Colonic mucosa (tissue), 4 donors: Measurements from ENCODE around the gene EXT2. TPM values are rescaled to one million over a fixed set of nuclear protein-coding genes. Genes with fewer than 3 reads are reported as not detected.

ENCODE experiments used
- DNase-seq: peaks from one replicate; pipeline ENCODE4 v3.0.0-alpha.2; 2020
- H3K27ac ChIP-seq: fragments of 200-600 bp; one replicate; pipeline ENCODE4 v1.8.0; 2021
- H3K27me3 ChIP-seq: fragments of 200-600 bp; one replicate; pipeline ENCODE4 v1.8.0; 2021
- H3K36me3 ChIP-seq: fragments of 200-600 bp; one replicate; pipeline ENCODE4 v1.8.0; 2021
- H3K4me1 ChIP-seq: fragments of 200-600 bp; one replicate; pipeline ENCODE4 v1.8.0; 2021; ENCODE audit warnings: mild to moderate bottlenecking
- H3K4me3 ChIP-seq: fragments of 200-600 bp; one replicate; pipeline ENCODE4 v1.8.0; 2021
- H3K9ac ChIP-seq, 2 donors: one replicate each; pipeline ENCODE4 v1.7.0; 2013; ENCODE audit warnings: control low read depth in 2 of 2, low read depth in 2 of 2, low read length in 2 of 2
- H3K9me3 ChIP-seq: fragments of 200-600 bp; one replicate; pipeline ENCODE4 v1.8.0; 2021
- intact Hi-C: fragments of 100-400 bp; cut with DNase I; formaldehyde crosslinking; loops from one replicate; pipeline ENCODE4 v1.14.1; 2022
- total RNA-seq, 2 donors: library from RNA; stranded (reverse); fragmentation: NEBNext Ultra II Directional in 1 of 2; extraction: Animal tissue kit (Norgen Biotek cat#: 25700) in 1 of 2; gene quantifications; one replicate each; pipeline ENCODE4 v1.2.1, GENCODE V29; 2021
- TF ChIP-seq, protein P1 (sequence below): fragments of 200-600 bp; IDR thresholded peaks from one replicate; pipeline ENCODE4 v1.8.0; 2022; ENCODE audit warnings: antibody characterized with exemption, mild to moderate bottlenecking
- donor health status: healthy.
- donor health status: DM: no; HTN: no; CAD: no.
- donor health status: DM: no; HTN: no; CAD: no.

Gene EXT2
- total RNA-seq, 2 donors from 2014 or later, result 53.2 to 54.7 TPM

DNA sequence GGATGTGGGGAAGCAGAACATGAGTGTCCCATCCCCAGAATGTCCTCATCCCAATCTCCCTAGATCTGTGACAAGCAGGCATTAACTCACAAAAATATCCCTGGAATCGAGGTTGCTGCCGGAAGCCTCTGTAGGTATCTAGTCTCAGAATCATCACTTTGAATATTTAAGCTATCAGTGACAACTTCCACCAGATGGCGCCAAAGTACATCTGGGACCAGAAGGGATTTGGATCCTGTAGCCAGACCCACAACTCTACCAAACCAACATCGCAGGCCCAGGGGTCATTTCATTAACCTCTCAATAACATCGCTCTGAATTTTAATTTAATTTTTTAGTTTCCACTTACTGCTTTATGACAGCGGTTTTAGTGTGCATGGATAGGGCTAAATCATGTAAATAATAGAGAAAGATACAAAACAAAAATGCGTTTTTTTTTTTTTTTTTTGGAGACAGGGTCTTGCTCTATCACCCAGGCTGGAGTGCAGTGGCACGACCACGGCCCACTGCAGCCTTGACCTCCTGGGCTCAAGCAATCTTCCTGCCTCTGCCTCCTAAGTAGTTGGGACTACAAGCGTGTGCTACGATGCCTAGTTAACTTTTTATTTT, 1.1 kb upstream of the EXT2 start:
- Histone ChIP-seq H3K27ac (no peak overlapping the region), H3K36me3 (no peaks in the 10 kb centered on the region), H3K27me3 (no peaks in the 10 kb centered on the region), H3K4me3 (no peak overlapping the region), H3K9ac (no peak overlapping the region), H3K4me1 (peaks cover 7% of the 10 kb centered on the region), H3K9me3 (no peaks in the 10 kb centered on the region)
- DNase-seq, result peak; percentile 89
- TF ChIP-seq, protein P1, sequence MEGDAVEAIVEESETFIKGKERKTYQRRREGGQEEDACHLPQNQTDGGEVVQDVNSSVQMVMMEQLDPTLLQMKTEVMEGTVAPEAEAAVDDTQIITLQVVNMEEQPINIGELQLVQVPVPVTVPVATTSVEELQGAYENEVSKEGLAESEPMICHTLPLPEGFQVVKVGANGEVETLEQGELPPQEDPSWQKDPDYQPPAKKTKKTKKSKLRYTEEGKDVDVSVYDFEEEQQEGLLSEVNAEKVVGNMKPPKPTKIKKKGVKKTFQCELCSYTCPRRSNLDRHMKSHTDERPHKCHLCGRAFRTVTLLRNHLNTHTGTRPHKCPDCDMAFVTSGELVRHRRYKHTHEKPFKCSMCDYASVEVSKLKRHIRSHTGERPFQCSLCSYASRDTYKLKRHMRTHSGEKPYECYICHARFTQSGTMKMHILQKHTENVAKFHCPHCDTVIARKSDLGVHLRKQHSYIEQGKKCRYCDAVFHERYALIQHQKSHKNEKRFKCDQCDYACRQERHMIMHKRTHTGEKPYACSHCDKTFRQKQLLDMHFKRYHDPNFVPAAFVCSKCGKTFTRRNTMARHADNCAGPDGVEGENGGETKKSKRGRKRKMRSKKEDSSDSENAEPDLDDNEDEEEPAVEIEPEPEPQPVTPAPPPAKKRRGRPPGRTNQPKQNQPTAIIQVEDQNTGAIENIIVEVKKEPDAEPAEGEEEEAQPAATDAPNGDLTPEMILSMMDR, result peak; percentile 77
- intact Hi-C loops, result loop anchor here (5.0 kb wide), 1 partner anchor 443 kb away; no protein-coding TSS in a partner anchor

DNA sequence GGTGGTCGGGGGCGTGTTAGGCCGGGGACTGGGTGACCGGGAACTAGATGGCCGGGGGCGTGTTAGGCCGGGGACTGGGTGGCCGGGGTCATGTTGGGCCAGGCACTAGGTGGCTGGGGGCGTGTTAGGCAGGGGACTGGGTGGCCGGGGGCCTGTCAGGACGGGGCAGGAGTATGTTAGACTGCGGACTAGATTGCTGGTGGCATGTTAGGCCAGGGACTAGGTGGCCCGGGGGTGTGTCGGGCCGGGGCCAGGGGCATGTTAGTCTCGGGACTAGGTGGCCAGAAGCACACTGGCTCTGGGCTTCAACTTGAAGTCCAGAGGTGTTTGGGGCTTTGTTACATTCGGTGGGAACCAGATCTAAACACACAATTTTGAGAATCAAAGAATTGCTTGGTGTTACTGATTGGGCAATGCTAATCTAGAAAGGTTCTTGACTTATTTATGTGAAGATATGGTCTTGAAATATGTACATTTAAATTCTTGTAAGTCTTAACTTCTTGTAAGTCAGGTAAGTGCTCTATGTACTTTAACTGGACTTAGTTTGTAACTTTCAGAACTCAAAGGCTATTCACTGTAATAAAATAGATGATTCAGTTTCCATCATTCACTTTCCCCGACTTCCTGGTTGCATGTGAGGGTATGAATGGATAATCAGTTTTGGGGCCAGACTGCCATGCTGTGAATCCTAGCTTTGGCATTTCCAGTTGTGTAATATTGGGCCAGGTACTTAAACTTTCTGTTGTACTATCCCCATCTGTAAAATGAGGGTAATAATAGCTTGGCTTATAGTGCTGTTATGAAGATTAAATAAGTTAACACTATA, 1.1 kb downstream of the EXT2 start:
- H3K36me3 ChIP-seq, result no peaks in the 10 kb centered on the region
- peak overlapping the region; percentile 13 for H3K27ac ChIP-seq
- H3K4me3 ChIP-seq, result peak overlapping the region; percentile 98
- no peaks in the 10 kb centered on the region for H3K27me3 ChIP-seq
- peaks cover 7% of the 10 kb centered on the region for H3K4me1 ChIP-seq
- TF ChIP-seq, protein P1, result no peak
- no peaks in the 10 kb centered on the region for H3K9me3 ChIP-seq
- peak overlapping the region; percentile 78 to 84 for H3K9ac ChIP-seq
- peak; percentile 21 for DNase-seq
- intact Hi-C loops, result no loop called here

DNA sequence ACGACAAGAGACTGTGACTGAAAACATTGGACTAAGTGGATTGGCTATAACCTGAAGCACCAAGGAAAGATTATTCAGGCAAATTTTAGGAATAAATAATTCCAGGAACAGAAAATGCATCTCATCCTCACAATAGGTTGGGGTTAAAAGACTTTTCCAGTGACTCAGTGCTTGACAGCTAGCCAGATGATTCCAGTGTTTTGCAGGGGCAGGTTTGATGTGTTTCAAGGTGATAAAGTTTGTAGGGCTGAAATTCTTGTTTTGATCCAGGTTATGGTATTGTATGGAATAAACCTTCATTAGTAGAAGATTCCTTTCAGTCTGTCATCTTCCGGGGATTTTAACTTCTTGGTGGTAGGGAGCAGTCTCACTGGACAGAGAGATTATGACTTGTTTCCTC, 2.3 kb downstream of the EXT2 start:
- Histone ChIP-seq H3K36me3 (no peaks in the 10 kb centered on the region), H3K9ac (no peak overlapping the region), H3K27me3 (no peaks in the 10 kb centered on the region), H3K4me3 (no peak overlapping the region), H3K4me1 (peaks cover 7% of the 10 kb centered on the region), H3K9me3 (no peaks in the 10 kb centered on the region), H3K27ac (no peak overlapping the region)
- no peak for DNase-seq
- TF ChIP-seq, protein P1, result no peak
- intact Hi-C loops, result no loop called here

DNA sequence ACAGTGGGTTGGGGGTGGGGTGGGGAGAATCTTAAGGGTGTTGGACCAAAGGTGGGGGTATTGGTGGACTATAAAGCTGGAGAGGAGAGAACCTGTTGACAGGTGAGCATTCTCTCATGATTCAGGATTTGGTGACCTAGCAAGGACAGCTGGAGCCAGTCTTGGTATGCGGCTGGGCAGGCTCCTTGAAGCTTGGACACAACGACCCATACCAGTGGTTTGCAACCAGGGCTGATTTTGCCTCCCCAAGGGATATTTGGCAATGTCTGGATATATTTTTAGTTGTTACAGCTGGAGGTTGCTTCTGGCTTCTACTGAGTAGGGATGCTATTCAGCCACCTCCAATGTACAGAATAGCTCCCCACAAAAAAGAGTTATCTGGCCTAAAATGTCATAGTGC, 5.6 kb downstream of the EXT2 start:
- Histone ChIP-seq H3K4me1 (no peaks in the 10 kb centered on the region), H3K9ac (no peak overlapping the region), H3K4me3 (no peak overlapping the region), H3K27me3 (no peaks in the 10 kb centered on the region), H3K36me3 (no peaks in the 10 kb centered on the region), H3K9me3 (no peaks in the 10 kb centered on the region), H3K27ac (no peak overlapping the region)
- intact Hi-C loops, result loop anchor here (10.0 kb wide), 1 partner anchor 184 kb away; no protein-coding TSS in a partner anchor
- no peak for DNase-seq
- TF ChIP-seq, protein P1, result no peak

DNA sequence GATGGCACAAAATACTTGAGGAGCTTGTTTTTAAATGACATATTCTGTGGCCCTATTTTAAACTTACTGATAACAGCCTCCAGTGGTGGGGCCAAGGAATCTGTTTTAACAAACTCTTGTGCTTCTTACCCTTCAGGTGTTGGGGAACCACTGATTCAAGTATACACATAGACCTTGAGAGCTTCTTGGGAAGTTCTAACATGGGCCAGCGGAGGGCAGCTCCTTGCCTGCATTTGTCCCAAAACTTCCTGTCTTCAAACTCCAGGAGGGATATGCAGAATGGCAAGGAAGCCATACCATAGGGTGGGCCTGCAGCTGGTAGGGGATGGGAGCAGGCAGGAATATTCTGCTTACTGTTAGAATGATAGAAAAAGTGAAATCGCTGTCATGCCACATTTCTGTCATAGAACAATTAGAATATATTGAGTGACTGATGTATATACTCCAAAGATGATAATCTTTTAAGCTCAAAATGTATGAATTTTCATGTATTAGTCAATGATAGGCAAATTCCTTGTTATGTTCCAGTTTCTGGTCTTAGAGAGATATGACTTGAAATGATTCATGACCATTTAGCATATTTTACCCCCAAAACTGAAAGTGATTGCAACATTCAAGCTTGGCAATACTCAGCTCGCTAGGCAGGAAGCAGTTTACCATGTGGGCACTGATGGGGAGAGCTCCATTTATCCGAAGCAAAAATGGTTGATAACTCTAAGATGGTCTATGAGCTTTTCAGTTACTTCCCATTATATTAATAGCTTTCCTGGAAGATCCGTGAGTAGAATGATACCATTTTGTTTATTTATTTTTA, 9.2 kb downstream of the EXT2 start:
- no peaks in the 10 kb centered on the region for H3K36me3 ChIP-seq
- DNase-seq, result no peak
- H3K4me3 ChIP-seq, result no peak overlapping the region
- H3K27ac ChIP-seq, result no peak overlapping the region
- no peak overlapping the region for H3K9ac ChIP-seq
- H3K27me3 ChIP-seq, result no peaks in the 10 kb centered on the region
- TF ChIP-seq, protein P1, result no peak
- no peaks in the 10 kb centered on the region for H3K9me3 ChIP-seq
- intact Hi-C loops, result loop anchor here (10.0 kb wide), 1 partner anchor 180 kb away; no protein-coding TSS in a partner anchor
- H3K4me1 ChIP-seq, result no peaks in the 10 kb centered on the region
